ENCODE results near the gene PBXIP1. TPM values are rescaled to one million over a fixed set of nuclear protein-coding genes. Genes with fewer than 3 reads are reported as not detected.

The PBXIP1 gene
- total RNA-seq, 1 experiment from 2014 or later = 26.5 TPM

DNA sequence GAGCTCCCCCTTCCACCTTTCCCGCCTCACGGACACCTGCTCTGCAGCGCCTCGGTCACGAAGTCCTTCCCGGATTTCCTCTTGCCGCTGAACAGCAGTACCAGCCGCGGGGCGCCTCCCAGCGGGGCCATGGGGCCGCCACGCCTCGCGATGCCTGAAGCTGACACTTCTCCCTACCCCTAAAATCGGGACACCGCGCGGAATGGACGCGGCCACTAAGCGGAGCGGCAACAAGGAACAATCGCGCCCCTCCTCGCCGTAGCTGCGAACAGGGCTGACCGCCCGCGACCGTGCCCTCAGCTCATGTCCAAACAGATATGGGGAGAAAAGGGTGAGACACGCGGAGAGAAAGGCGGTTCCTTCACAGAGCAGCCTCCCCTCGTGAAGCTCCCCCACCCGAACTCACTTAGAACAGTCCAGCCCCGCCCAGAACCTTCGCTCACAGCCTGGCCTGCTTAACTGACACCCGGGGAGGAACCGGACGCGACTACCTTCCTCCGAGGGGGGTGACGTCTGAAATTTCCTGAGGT is 19.3 kb downstream of the PBXIP1 start, which contains the start of gene PMVK (continued):
- peak; percentile 91; the same call in 1 of the 2 replicates for TF ChIP-seq ATF1 (CRISPR knock-in tag; IDR thresholded peaks at IDR 0.05)
- TF ChIP-seq, protein P1, sequence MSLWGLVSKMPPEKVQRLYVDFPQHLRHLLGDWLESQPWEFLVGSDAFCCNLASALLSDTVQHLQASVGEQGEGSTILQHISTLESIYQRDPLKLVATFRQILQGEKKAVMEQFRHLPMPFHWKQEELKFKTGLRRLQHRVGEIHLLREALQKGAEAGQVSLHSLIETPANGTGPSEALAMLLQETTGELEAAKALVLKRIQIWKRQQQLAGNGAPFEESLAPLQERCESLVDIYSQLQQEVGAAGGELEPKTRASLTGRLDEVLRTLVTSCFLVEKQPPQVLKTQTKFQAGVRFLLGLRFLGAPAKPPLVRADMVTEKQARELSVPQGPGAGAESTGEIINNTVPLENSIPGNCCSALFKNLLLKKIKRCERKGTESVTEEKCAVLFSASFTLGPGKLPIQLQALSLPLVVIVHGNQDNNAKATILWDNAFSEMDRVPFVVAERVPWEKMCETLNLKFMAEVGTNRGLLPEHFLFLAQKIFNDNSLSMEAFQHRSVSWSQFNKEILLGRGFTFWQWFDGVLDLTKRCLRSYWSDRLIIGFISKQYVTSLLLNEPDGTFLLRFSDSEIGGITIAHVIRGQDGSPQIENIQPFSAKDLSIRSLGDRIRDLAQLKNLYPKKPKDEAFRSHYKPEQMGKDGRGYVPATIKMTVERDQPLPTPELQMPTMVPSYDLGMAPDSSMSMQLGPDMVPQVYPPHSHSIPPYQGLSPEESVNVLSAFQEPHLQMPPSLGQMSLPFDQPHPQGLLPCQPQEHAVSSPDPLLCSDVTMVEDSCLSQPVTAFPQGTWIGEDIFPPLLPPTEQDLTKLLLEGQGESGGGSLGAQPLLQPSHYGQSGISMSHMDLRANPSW (CRISPR knock-in tag; conservative IDR thresholded peaks at IDR 0.05; ENCODE audit: low read depth) = no peak
- TF ChIP-seq, protein P2, sequence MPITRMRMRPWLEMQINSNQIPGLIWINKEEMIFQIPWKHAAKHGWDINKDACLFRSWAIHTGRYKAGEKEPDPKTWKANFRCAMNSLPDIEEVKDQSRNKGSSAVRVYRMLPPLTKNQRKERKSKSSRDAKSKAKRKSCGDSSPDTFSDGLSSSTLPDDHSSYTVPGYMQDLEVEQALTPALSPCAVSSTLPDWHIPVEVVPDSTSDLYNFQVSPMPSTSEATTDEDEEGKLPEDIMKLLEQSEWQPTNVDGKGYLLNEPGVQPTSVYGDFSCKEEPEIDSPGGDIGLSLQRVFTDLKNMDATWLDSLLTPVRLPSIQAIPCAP (CRISPR knock-in tag; IDR thresholded peaks at IDR 0.05) = peak; percentile 97
- TF ChIP-seq, protein P3, sequence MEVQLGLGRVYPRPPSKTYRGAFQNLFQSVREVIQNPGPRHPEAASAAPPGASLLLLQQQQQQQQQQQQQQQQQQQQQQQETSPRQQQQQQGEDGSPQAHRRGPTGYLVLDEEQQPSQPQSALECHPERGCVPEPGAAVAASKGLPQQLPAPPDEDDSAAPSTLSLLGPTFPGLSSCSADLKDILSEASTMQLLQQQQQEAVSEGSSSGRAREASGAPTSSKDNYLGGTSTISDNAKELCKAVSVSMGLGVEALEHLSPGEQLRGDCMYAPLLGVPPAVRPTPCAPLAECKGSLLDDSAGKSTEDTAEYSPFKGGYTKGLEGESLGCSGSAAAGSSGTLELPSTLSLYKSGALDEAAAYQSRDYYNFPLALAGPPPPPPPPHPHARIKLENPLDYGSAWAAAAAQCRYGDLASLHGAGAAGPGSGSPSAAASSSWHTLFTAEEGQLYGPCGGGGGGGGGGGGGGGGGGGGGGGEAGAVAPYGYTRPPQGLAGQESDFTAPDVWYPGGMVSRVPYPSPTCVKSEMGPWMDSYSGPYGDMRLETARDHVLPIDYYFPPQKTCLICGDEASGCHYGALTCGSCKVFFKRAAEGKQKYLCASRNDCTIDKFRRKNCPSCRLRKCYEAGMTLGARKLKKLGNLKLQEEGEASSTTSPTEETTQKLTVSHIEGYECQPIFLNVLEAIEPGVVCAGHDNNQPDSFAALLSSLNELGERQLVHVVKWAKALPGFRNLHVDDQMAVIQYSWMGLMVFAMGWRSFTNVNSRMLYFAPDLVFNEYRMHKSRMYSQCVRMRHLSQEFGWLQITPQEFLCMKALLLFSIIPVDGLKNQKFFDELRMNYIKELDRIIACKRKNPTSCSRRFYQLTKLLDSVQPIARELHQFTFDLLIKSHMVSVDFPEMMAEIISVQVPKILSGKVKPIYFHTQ (CRISPR knock-in tag; IDR thresholded peaks at IDR 0.05) = no peak
- TF ChIP-seq, protein P4, sequence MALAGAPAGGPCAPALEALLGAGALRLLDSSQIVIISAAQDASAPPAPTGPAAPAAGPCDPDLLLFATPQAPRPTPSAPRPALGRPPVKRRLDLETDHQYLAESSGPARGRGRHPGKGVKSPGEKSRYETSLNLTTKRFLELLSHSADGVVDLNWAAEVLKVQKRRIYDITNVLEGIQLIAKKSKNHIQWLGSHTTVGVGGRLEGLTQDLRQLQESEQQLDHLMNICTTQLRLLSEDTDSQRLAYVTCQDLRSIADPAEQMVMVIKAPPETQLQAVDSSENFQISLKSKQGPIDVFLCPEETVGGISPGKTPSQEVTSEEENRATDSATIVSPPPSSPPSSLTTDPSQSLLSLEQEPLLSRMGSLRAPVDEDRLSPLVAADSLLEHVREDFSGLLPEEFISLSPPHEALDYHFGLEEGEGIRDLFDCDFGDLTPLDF (CRISPR knock-in tag; IDR thresholded peaks at IDR 0.05) = peak; percentile 94; the same call in 1 of the 2 replicates
- peak; percentile 98 for TF ChIP-seq TEAD1 (CRISPR knock-in tag; IDR thresholded peaks at IDR 0.05)
- peak; percentile 94 for TF ChIP-seq ESRRA (CRISPR knock-in tag; IDR thresholded peaks at IDR 0.05; ENCODE audit: borderline replicate concordance)
- TF ChIP-seq, protein P5, sequence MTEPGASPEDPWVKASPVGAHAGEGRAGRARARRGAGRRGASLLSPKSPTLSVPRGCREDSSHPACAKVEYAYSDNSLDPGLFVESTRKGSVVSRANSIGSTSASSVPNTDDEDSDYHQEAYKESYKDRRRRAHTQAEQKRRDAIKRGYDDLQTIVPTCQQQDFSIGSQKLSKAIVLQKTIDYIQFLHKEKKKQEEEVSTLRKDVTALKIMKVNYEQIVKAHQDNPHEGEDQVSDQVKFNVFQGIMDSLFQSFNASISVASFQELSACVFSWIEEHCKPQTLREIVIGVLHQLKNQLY (CRISPR knock-in tag; IDR thresholded peaks at IDR 0.05) = 0 out of 2 replicates have a peak, but pooled peaks have one; percentile 37
- TF ChIP-seq, protein P6, sequence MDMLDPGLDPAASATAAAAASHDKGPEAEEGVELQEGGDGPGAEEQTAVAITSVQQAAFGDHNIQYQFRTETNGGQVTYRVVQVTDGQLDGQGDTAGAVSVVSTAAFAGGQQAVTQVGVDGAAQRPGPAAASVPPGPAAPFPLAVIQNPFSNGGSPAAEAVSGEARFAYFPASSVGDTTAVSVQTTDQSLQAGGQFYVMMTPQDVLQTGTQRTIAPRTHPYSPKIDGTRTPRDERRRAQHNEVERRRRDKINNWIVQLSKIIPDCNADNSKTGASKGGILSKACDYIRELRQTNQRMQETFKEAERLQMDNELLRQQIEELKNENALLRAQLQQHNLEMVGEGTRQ (CRISPR knock-in tag; IDR thresholded peaks at IDR 0.05) = peak; percentile 96
- TF ChIP-seq NR1H2 (CRISPR knock-in tag; IDR thresholded peaks at IDR 0.05) = peak; percentile 86
- TF ChIP-seq, protein P7, sequence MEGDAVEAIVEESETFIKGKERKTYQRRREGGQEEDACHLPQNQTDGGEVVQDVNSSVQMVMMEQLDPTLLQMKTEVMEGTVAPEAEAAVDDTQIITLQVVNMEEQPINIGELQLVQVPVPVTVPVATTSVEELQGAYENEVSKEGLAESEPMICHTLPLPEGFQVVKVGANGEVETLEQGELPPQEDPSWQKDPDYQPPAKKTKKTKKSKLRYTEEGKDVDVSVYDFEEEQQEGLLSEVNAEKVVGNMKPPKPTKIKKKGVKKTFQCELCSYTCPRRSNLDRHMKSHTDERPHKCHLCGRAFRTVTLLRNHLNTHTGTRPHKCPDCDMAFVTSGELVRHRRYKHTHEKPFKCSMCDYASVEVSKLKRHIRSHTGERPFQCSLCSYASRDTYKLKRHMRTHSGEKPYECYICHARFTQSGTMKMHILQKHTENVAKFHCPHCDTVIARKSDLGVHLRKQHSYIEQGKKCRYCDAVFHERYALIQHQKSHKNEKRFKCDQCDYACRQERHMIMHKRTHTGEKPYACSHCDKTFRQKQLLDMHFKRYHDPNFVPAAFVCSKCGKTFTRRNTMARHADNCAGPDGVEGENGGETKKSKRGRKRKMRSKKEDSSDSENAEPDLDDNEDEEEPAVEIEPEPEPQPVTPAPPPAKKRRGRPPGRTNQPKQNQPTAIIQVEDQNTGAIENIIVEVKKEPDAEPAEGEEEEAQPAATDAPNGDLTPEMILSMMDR (IDR thresholded peaks at IDR 0.05) = no peak
- no peak for TF ChIP-seq RORB (CRISPR knock-in tag; IDR thresholded peaks at IDR 0.05)
- TF ChIP-seq, protein P8, sequence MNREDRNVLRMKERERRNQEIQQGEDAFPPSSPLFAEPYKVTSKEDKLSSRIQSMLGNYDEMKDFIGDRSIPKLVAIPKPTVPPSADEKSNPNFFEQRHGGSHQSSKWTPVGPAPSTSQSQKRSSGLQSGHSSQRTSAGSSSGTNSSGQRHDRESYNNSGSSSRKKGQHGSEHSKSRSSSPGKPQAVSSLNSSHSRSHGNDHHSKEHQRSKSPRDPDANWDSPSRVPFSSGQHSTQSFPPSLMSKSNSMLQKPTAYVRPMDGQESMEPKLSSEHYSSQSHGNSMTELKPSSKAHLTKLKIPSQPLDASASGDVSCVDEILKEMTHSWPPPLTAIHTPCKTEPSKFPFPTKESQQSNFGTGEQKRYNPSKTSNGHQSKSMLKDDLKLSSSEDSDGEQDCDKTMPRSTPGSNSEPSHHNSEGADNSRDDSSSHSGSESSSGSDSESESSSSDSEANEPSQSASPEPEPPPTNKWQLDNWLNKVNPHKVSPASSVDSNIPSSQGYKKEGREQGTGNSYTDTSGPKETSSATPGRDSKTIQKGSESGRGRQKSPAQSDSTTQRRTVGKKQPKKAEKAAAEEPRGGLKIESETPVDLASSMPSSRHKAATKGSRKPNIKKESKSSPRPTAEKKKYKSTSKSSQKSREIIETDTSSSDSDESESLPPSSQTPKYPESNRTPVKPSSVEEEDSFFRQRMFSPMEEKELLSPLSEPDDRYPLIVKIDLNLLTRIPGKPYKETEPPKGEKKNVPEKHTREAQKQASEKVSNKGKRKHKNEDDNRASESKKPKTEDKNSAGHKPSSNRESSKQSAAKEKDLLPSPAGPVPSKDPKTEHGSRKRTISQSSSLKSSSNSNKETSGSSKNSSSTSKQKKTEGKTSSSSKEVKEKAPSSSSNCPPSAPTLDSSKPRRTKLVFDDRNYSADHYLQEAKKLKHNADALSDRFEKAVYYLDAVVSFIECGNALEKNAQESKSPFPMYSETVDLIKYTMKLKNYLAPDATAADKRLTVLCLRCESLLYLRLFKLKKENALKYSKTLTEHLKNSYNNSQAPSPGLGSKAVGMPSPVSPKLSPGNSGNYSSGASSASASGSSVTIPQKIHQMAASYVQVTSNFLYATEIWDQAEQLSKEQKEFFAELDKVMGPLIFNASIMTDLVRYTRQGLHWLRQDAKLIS (CRISPR knock-in tag; IDR thresholded peaks at IDR 0.05; ENCODE audit: borderline replicate concordance) = peak; percentile 88; the same call in 1 of the 2 replicates
- TF ChIP-seq SOX15 (CRISPR knock-in tag; IDR thresholded peaks at IDR 0.05) = no peak
- peak; percentile 84 for TF ChIP-seq ZNF121 (CRISPR knock-in tag; IDR thresholded peaks at IDR 0.05)
- TF ChIP-seq, protein P9, sequence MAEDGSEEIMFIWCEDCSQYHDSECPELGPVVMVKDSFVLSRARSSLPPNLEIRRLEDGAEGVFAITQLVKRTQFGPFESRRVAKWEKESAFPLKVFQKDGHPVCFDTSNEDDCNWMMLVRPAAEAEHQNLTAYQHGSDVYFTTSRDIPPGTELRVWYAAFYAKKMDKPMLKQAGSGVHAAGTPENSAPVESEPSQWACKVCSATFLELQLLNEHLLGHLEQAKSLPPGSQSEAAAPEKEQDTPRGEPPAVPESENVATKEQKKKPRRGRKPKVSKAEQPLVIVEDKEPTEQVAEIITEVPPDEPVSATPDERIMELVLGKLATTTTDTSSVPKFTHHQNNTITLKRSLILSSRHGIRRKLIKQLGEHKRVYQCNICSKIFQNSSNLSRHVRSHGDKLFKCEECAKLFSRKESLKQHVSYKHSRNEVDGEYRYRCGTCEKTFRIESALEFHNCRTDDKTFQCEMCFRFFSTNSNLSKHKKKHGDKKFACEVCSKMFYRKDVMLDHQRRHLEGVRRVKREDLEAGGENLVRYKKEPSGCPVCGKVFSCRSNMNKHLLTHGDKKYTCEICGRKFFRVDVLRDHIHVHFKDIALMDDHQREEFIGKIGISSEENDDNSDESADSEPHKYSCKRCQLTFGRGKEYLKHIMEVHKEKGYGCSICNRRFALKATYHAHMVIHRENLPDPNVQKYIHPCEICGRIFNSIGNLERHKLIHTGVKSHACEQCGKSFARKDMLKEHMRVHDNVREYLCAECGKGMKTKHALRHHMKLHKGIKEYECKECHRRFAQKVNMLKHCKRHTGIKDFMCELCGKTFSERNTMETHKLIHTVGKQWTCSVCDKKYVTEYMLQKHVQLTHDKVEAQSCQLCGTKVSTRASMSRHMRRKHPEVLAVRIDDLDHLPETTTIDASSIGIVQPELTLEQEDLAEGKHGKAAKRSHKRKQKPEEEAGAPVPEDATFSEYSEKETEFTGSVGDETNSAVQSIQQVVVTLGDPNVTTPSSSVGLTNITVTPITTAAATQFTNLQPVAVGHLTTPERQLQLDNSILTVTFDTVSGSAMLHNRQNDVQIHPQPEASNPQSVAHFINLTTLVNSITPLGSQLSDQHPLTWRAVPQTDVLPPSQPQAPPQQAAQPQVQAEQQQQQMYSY (CRISPR knock-in tag; IDR thresholded peaks at IDR 0.05) = peak; percentile 83
- TF ChIP-seq TEAD4 (CRISPR knock-in tag; IDR thresholded peaks at IDR 0.05) = peak; percentile 87
- TF ChIP-seq MYBL2 (CRISPR knock-in tag; IDR thresholded peaks at IDR 0.05) = peak; percentile 96
- no peak for TF ChIP-seq MXD4 (CRISPR knock-in tag; IDR thresholded peaks at IDR 0.05; ENCODE audit: borderline replicate concordance)

Measured in WTC11 (cell line).